CD1c-positive myeloid dendritic cell (primary cell): ENCODE results near the gene TRIB2.

Source experiments
- DNase-seq: peaks from one replicate; pipeline ENCODE4 v3.0.0-alpha.2; 2016; ENCODE audit errors: extremely low spot score

Gene TRIB2

DNA sequence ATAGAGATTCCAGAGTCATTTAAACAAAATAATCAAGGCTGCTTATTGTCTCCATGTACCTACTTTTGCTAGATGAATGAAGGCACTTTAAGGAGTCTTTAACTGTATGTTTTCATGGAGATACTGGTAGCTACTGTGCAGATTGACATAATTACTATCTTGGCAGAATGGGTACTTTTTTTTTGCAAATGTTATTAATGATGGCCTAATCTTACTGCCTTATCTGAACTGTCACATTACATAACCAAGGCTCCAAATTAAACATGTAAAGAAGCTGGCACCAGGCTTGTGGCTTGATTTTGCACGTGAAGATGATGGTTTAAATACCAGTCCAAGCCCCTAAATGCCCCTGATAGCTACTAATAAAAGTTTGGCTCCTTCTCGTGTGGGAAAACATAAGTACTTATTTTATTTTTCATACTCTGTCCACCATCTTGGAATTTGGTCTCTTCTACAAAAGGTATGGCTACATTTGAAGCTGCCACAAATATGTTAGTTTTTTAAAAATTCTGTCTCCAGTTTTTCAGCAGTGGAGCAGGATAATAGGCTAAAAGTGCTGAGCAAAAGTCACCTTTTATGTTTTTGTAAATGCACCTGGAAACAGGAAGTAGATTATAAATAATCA is 4.1 kb downstream of the TRIB2 start:
- DNase-seq, result no peak

DNA sequence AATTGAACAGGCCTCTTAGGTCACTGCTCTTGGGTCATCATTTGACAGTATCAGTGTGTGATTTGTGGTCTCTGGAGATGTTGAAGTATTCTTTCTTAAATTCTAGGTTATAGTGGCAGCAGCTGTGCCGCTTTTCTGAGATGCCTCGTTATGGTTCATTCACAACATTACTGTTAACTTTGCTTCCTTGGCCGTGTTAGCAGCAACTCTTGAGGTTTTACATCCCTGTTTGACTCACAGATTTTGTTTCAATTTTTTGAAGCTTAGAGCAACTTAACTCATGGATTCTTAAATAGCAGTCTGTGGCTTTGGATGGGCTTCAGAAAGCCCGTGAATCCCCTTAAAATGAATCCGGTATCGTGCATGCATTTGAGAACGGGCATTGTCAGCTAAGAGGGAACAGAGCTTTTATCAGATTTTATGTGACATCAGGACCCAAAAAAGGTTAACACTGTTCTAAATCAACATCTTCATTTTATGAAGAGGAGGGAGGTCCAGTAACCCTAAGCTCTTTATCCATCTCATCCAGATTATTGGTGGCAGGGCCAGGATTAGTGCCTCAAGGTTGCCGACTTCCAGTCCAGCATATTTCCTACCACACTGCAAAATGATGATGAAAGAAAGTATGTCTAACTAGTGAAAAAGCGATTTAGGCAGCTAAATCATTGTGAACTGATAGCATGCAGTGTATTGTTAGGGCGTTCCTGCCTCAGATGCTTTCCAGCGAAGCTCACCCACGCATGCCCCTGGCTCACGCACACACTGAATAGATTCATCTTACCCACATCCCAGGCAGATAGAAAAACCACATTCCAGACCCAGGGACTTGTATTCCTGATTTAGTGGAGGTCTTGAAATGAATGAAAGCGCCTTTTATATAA is 5.1 kb downstream of the TRIB2 start:
- peak; percentile 74 for DNase-seq

GRCh38 chr2:12722447-12723316 is 5.9 kb downstream of the TRIB2 start:
- peak; percentile 70 for DNase-seq

- no peak for DNase-seq
Observed at GRCh38 chr2:12723736-12724463, 7.2 kb downstream of the TRIB2 start.

GRCh38 chr2:12725233-12726187 is 8.8 kb downstream of the TRIB2 start:
- no peak for DNase-seq

DNA sequence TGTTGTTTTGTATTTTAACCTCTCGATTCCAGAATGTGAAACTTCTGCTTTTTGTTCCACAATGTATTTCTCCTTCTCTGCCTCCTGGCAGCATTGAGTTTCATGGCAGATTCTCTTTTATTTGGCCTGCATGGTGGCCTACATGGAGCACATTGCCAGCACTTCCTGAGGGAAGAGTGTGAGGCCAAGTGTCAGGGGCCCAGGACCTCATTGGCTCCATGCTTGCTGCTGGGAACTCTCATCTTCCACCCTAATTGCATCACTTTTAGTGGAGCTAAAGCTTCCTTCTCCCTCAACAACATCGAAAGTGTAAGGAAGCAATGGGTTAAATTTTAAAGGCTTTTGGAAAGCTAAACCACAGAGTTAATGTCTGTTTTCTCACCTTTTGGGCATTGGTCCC is 9.5 kb downstream of the TRIB2 start:
- no peak for DNase-seq

DNA sequence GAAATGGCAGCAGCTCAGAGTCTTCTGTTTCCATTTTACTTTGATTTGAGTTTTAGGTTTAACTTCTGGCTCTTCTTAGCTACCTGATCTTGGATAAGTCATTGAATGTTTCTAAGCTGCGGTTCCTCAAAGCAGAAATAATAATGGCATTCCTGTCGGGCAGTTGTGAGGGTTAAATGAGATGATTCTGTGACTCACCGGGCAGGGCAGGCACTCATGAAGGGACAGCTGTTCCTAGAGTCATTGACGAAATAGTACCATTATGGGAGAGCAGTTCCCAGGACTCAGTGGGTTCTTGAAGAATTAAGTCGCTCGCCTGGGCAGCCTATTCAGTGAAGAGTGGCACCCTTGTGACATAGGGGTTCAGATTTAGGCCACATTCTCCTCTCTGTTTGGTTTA is 10.3 kb downstream of the TRIB2 start:
- DNase-seq, result no peak

- DNase-seq, result no peak
Observed at GRCh38 chr2:12727641-12728040, 10.9 kb downstream of the TRIB2 start.

GRCh38 chr2:12728221-12728777 is 11.6 kb downstream of the TRIB2 start:
- peak; percentile 61 for DNase-seq

DNA sequence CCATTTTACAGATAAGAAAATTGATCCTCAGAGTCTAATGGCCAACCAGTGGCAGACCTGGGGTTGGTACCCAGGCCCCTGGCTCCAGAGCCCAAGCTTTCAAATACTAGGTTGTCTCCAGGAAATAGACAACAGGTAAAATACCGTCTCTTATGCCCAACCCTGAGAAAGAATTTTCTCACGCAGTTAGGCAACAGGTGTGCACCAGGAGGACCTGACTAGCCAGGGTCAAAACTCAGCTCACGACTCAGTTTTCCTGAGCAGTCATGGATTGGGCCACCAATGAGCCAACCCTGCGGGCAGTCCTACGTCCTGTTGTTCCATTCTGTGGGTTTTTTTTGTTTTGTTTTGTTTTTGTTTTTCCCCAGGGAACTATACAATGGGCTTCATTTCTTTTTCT is 13.5 kb downstream of the TRIB2 start:
- DNase-seq, result no peak

- DNase-seq, result peak; percentile 72
Observed at GRCh38 chr2:12731701-12732280, 15.1 kb downstream of the TRIB2 start.

DNA sequence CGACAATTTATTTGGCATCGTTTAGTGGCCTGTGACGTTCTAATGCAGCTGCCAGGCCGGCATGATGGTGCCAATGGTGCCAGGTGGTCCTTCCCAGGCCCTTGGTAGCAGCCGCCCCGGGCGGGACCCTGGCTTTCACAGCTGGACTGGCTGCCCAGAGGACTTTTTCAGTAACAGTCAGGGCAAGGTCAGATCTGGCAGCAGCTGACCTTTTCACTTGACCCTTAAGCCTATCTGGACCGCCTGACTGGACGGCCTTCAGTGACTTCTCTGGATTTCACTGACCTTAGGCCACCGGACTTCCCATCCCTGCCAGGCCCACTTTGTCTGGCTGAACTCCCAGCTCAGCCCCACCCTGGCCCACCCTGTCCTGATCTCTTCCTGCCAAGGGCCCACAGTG is 15.9 kb downstream of the TRIB2 start:
- DNase-seq, result no peak

- DNase-seq, result no peak
Observed at GRCh38 chr2:12733846-12734245, 17.1 kb downstream of the TRIB2 start.

DNA sequence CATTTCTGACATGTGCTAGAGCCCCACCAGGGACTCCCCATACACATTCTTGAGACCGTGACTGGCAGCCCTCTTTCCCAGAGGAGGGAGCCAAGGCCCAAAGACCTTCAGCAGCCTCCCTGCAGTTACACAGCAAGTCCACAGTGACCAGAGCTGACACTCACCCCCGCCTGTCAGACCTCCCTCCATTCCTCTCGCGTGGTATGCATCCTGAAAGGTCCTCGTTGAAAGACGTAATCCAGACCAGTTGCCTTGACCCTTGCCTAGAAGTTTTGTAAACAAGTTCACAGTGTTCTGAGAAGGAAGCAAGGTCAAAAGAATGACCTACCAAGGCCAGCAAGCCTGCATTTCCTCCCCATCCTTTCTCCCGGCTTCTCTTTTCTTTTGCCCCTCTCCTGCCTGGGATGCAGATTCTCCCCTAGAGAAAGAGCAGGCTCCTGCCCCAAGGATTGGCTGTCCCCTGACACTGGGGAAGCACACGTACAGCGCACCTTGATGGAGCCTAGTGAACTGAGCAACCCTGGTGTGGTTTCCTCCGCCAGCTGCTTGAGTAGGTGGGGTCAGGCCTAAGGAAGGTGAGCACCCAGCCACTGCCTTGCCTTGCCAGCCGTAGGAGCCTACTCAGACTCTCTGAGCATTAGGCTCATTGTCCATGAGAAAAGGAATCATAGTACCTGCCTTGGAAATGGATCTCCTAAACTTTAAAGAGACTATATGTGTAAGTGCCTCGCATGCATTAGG is 18.3 kb downstream of the TRIB2 start:
- DNase-seq, result no peak

GRCh38 chr2:12737297-12737696 is 20.6 kb downstream of the TRIB2 start:
- DNase-seq, result no peak

DNA sequence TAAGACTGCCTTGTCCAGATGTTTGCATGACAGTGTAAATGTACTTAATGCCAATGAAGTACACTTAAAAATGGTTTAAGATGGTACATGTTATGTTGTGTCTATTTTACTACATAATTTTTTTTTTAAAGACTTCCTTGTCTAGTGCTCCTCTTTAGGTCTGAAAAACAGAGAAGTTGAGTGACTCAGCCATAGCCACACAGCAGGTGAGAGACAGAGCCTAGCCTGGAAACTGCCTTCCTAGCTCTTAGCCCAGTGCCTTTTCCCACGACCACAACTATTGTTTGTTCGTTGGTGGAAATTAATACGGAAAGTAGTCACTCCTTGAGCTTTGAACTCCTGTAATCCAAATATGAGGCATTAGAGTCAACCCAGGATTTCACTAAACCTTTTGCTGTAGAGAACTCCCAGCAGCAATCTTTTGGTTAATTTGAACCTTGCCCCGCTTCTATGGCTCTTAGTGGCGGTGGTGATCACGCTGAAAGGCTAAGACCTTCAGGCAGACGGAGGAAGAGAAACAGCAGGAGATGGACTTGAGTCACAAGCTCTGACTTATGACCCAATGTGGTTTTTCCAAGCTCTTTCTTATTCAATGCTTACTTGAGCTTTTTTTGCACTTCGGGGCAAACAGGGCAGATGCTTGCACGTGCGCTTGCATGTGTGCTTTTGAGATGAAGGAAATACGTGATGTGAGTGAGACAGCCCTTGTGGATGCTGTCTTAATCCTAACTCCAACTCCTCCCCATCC is 21.2 kb downstream of the TRIB2 start:
- no peak for DNase-seq

DNA sequence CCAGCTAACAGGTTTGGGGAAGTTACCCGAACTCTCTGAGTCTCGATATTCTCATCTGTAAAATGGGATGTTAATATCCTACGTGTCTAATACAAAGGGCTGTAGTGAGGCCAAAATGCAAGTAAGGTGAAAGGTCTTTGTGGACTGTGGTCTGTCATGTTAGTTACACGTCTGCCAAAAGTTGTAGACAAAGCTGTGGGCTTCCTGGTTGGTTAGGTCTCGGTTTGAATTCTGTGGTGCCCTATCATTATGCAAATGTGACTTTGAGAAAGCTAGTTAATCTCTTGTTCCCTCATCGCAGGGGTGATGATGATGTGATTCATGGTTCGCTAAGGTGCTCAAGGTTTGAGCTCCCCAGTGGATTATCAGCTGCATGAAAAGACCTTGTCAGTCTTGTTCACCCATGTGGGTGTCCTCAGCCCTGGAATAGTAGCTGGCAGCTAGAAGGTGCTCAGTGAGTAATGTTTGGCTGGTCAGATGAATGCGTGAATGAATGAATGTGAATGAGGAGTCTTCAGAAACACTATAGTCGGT is 23.1 kb downstream of the TRIB2 start:
- no peak for DNase-seq

DNA sequence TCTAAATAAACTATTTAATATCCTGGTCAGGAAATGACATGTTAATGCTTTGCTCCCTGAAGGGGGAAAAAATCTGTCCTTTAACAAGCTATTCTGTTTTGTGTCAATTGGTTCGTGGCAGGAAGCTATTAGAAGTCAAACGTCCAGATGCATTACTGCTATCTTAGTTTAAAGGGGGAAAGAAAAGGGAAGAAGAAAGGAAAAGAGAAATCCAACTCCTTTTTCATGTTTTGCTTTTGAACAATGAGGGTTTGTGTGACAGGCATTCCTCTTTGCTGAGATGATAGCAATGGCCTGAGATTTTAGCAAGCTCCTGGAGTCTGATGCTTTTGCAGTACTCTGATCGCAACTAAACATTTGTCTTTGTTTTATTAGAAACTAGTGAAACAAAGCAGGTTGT is 24.6 kb downstream of the TRIB2 start:
- no peak for DNase-seq
